CD4-positive, alpha-beta T cell treated with Interleukin-6 for 4 hours (primary cell): ENCODE results near the gene ROBO1.

Experiments
- DNase-seq: peaks from one replicate; pipeline ENCODE4 v3.0.0-alpha.2; 2020; ENCODE audit warnings: mixed read lengths

ROBO1 gene

GRCh38 chr3:79041621-79042020, 726.2 kb downstream of the ROBO1 start:
- no peak for DNase-seq

- no peak for DNase-seq
These were observed 727.1 kb downstream of the ROBO1 start for GRCh38 chr3:79040701-79041100.

- no peak for DNase-seq
These were observed 727.7 kb downstream of the ROBO1 start for GRCh38 chr3:79040091-79040490.

- no peak for DNase-seq
These were observed 728.6 kb downstream of the ROBO1 start for GRCh38 chr3:79039192-79039591.

GRCh38 chr3:79038636-79039035, 729.2 kb downstream of the ROBO1 start:
- no peak for DNase-seq

- no peak for DNase-seq
These were observed 729.7 kb downstream of the ROBO1 start for GRCh38 chr3:79038057-79038456.

- no peak for DNase-seq
These were observed 735.0 kb downstream of the ROBO1 start for GRCh38 chr3:79032686-79033318.

GRCh38 chr3:79030157-79030556, 737.6 kb downstream of the ROBO1 start:
- no peak for DNase-seq

GRCh38 chr3:79028916-79029315, 738.9 kb downstream of the ROBO1 start:
- DNase-seq, result no peak

GRCh38 chr3:79027593-79027992, 740.2 kb downstream of the ROBO1 start:
- no peak for DNase-seq

GRCh38 chr3:79019924-79020173, 747.9 kb downstream of the ROBO1 start:
- no peak for DNase-seq

- no peak for DNase-seq
These were observed 748.5 kb downstream of the ROBO1 start for GRCh38 chr3:79019137-79019923.

GRCh38 chr3:79018671-79019136, 749.1 kb downstream of the ROBO1 start:
- DNase-seq, result no peak

GRCh38 chr3:79018265-79018664, 749.5 kb downstream of the ROBO1 start:
- no peak for DNase-seq

GRCh38 chr3:79016587-79017376, 751.0 kb downstream of the ROBO1 start:
- no peak for DNase-seq

- no peak for DNase-seq
These were observed 751.9 kb downstream of the ROBO1 start for GRCh38 chr3:79015854-79016253.

GRCh38 chr3:79012946-79013362, 754.8 kb downstream of the ROBO1 start:
- DNase-seq, result no peak

GRCh38 chr3:79012530-79012913, 755.3 kb downstream of the ROBO1 start:
- no peak for DNase-seq

GRCh38 chr3:79011821-79012529, 755.8 kb downstream of the ROBO1 start:
- DNase-seq, result no peak

- DNase-seq, result no peak
These were observed 757.9 kb downstream of the ROBO1 start for GRCh38 chr3:79009861-79010260.

- no peak for DNase-seq
These were observed 761.7 kb downstream of the ROBO1 start for GRCh38 chr3:79006077-79006476.

GRCh38 chr3:79005084-79005483, 762.7 kb downstream of the ROBO1 start:
- DNase-seq, result no peak

GRCh38 chr3:79003994-79004393, 763.8 kb downstream of the ROBO1 start:
- DNase-seq, result no peak
